Type B pancreatic cell (in vitro differentiated cells): Measurements from ENCODE around the gene CST7. TPM values are rescaled to one million over a fixed set of nuclear protein-coding genes. Genes with fewer than 3 reads are reported as not detected.
A peak's percentile ranks its signal among the peaks of the same experiment; 100 is the strongest.

Source experiments
- DNase-seq: peaks from one replicate; pipeline ENCODE4 v3.0.0; 2021; ENCODE audit warnings: mixed read lengths; ENCODE audit not compliant: unreplicated experiment; ENCODE audit errors: extremely low spot score
- H3K27ac Mint-ChIP-seq: 2 replicates; pipeline ENCODE4 v1.8.0; 2021; ENCODE audit warnings: mild to moderate bottlenecking, mixed read lengths
- H3K27me3 Mint-ChIP-seq: 2 replicates; pipeline ENCODE4 v1.8.0; 2021; ENCODE audit warnings: mixed read lengths
- H3K36me3 Mint-ChIP-seq: 2 replicates; pipeline ENCODE4 v1.8.0; 2021; ENCODE audit warnings: mixed read lengths
- H3K4me1 Mint-ChIP-seq: one replicate; pipeline ENCODE4 v1.8.0; 2021; ENCODE audit warnings: mixed read lengths; ENCODE audit not compliant: unreplicated experiment
- H3K4me3 Mint-ChIP-seq: 2 replicates; pipeline ENCODE4 v1.8.0; 2021; ENCODE audit warnings: mild to moderate bottlenecking, mixed read lengths
- H3K9me3 Mint-ChIP-seq: 2 replicates; pipeline ENCODE4 v1.8.0; 2021; ENCODE audit warnings: mixed read lengths
- CTCF ChIP-seq: fragments of 200-600 bp; sonication (generic); conservative IDR thresholded peaks from 2 replicates; pipeline ENCODE4 v1.5.0; 2021; ENCODE audit warnings: antibody characterized with exemption, mild to moderate bottlenecking
- total RNA-seq: library from RNA; stranded (reverse); gene quantifications from 2 replicates; pipeline ENCODE4 v1.2.1, GENCODE V29; 2021; ENCODE audit warnings: low replicate concordance

The CST7 gene
- total RNA-seq, 1 donor from 2014 or later: not detected

DNA sequence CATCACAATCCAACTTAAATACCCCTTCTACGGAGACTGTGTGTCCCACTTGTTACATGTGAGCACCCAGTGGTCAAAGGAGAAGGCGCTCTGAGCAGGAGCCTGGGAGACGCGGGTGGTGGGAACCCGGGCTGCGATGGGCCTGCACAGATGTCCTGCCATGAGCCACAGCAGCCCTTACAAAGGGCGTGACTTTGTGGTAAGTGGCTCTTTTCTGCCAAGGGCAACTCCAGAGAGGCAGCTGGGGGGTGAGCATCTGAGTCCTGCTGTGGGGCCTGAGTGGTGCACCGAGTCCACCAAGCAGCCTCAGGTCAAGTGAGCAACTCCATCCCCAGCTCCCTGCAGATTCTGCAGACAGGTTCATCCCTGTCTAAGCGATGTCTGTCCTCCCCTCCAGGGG, 33.6 kb upstream of the CST7 start:
- H3K4me3 Mint-ChIP-seq: no peak overlapping the region
- no peak for TF ChIP-seq CTCF
- no peak overlapping the region for H3K27ac Mint-ChIP-seq
- peaks cover 10% of the 10 kb centered on the region for H3K4me1 Mint-ChIP-seq
- DNase-seq: peak; percentile 48
- peaks cover 18% of the 10 kb centered on the region for H3K27me3 Mint-ChIP-seq
- no peaks in the 10 kb centered on the region for H3K36me3 Mint-ChIP-seq
- H3K9me3 Mint-ChIP-seq: no peaks in the 10 kb centered on the region

- no peak for DNase-seq
- no peaks in the 10 kb centered on the region for H3K9me3 Mint-ChIP-seq
- H3K27ac Mint-ChIP-seq: no peak overlapping the region
- H3K4me3 Mint-ChIP-seq: no peak overlapping the region
- H3K27me3 Mint-ChIP-seq: peaks cover 18% of the 10 kb centered on the region
- no peak for TF ChIP-seq CTCF
- H3K4me1 Mint-ChIP-seq: peaks cover 10% of the 10 kb centered on the region
- H3K36me3 Mint-ChIP-seq: no peaks in the 10 kb centered on the region
Measured at GRCh38 chr20:24915892-24916291, 33.2 kb upstream of the CST7 start.

- Mint-ChIP-seq H3K36me3 (no peaks in the 10 kb centered on the region), H3K4me3 (no peak overlapping the region), H3K27me3 (peaks cover 14% of the 10 kb centered on the region), H3K27ac (no peak overlapping the region), H3K4me1 (peaks cover 10% of the 10 kb centered on the region), H3K9me3 (peaks cover 5% of the 10 kb centered on the region)
- peak; percentile 39 for DNase-seq
- TF ChIP-seq CTCF: no peak
Measured at GRCh38 chr20:24916412-24916811, 32.7 kb upstream of the CST7 start.

GRCh38 chr20:24917056-24917455, 32.0 kb upstream of the CST7 start:
- H3K4me3 Mint-ChIP-seq: no peak overlapping the region
- no peak for TF ChIP-seq CTCF
- H3K36me3 Mint-ChIP-seq: no peaks in the 10 kb centered on the region
- peak; percentile 29 for DNase-seq
- peaks cover 12% of the 10 kb centered on the region for H3K27me3 Mint-ChIP-seq
- H3K4me1 Mint-ChIP-seq: peaks cover 10% of the 10 kb centered on the region
- H3K27ac Mint-ChIP-seq: no peak overlapping the region
- peaks cover 5% of the 10 kb centered on the region for H3K9me3 Mint-ChIP-seq

- peak; percentile 80 for DNase-seq
- Mint-ChIP-seq H3K36me3 (no peaks in the 10 kb centered on the region), H3K27me3 (peaks cover 9% of the 10 kb centered on the region), H3K4me3 (peak overlapping the region; percentile 31), H3K9me3 (peaks cover 5% of the 10 kb centered on the region), H3K4me1 (peaks cover 10% of the 10 kb centered on the region), H3K27ac (peak overlapping the region; percentile 36)
- peak; percentile 98 for TF ChIP-seq CTCF
Measured at GRCh38 chr20:24917797-24918578, 31.1 kb upstream of the CST7 start.
